GM12878 (cell line): Measurements from ENCODE around the gene SLC5A8.

Experiments used
- BMI1 ChIP-seq: fragments of 450-650 bp; IDR thresholded peaks from 2 replicates; pipeline ENCODE4 v1.6.1; 2016; ENCODE audit warnings: mild to moderate bottlenecking, moderate library complexity, borderline replicate concordance
- CTCF ChIP-seq, 3 experiments: IDR thresholded peaks in 2 of 3; conservative IDR thresholded peaks in 1 of 3; 2 replicates each; pipeline ENCODE4 v1.5.1; 2011; ENCODE audit warnings: low read depth in 3 of 3, low read length in 3 of 3, mild to moderate bottlenecking in 3 of 3, control low read depth in 2 of 3, moderate library complexity in 2 of 3, inconsistent platforms in 1 of 3, mixed read lengths in 1 of 3; ENCODE audit not compliant: control insufficient read depth in 2 of 3, insufficient read depth in 1 of 3; ENCODE audit errors: extremely low read depth in 1 of 3
- DPF2 ChIP-seq: fragments of 450-650 bp; IDR thresholded peaks from 2 replicates; pipeline ENCODE4 v1.6.1; 2017; ENCODE audit warnings: mild to moderate bottlenecking
- ELK1 ChIP-seq: IDR thresholded peaks from 2 replicates; pipeline ENCODE4 v1.6.1; 2012; ENCODE audit warnings: low read depth, low read length, improper control_type of control experiment
- EZH2 ChIP-seq: IDR thresholded peaks from 2 replicates; pipeline ENCODE4 v1.6.1; 2012; ENCODE audit warnings: low read depth, mild to moderate bottlenecking, control low read depth, inconsistent platforms, low read length, borderline replicate concordance; ENCODE audit not compliant: control insufficient read depth
- KAT2A ChIP-seq: conservative IDR thresholded peaks from 2 replicates; pipeline ENCODE4 v1.6.1; 2011; ENCODE audit warnings: low read depth, low read length; ENCODE audit not compliant: control insufficient read depth
- MTA3 ChIP-seq: IDR thresholded peaks from 2 replicates; pipeline ENCODE4 v1.6.1; 2012; ENCODE audit warnings: low read length, inconsistent platforms, borderline replicate concordance
- POLR2AphosphoS5 ChIP-seq: IDR thresholded peaks from 2 replicates; pipeline ENCODE4 v1.6.1; 2011; ENCODE audit warnings: mild to moderate bottlenecking, low read length, inconsistent platforms
- YY1 ChIP-seq: IDR thresholded peaks from 2 replicates; pipeline ENCODE4 v1.6.1; 2011; ENCODE audit warnings: low read depth, mild to moderate bottlenecking, low read length
- TF ChIP-seq, protein P1 (sequence below): IDR thresholded peaks from 2 replicates; pipeline ENCODE4 v1.6.1; 2012; ENCODE audit warnings: mild to moderate bottlenecking, low read depth, low read length

DNA sequence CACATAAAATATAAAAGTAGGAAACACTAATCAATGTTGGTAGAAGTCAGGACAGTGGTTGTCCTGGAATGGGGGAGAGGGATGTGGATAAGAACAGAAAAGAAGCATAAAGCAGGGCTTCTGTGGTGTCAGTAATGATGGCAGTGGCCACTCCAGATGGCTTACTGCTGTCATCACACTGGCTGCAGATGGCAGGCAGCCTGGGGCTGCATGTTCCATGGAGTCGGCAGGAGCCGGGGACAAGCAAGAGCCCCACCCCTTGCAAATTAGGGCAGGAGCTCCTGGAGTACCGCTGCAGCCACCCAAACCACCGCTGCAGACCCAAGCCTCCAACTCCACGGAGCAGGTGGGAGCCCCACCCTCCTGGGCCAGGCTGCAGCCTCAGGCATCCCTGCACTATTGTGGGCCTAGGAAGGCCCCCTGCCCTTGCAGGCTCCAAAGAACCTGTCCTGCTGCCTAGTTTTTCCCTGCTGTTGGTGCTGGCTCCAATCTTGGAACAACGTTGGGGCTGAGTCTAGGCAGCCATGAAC is 28.8 kb upstream of the SLC5A8 start:
- TF ChIP-seq CTCF (IDR thresholded peaks at IDR 0.05 in 2 of 3, conservative IDR thresholded peaks at IDR 0.05 in 1 of 3; ENCODE audit: control insufficient read depth in 2 of 3, extremely low read depth in 1 of 3, insufficient read depth in 1 of 3, low read depth in 3 of 3, low read length in 3 of 3) (no peak), EZH2 (no peak), POLR2AphosphoS5 (no peak), DPF2 (no peak), ELK1 (no peak), BMI1 (no peak), YY1 (no peak), KAT2A (no peak), MTA3 (no peak)
- TF ChIP-seq, protein P1, sequence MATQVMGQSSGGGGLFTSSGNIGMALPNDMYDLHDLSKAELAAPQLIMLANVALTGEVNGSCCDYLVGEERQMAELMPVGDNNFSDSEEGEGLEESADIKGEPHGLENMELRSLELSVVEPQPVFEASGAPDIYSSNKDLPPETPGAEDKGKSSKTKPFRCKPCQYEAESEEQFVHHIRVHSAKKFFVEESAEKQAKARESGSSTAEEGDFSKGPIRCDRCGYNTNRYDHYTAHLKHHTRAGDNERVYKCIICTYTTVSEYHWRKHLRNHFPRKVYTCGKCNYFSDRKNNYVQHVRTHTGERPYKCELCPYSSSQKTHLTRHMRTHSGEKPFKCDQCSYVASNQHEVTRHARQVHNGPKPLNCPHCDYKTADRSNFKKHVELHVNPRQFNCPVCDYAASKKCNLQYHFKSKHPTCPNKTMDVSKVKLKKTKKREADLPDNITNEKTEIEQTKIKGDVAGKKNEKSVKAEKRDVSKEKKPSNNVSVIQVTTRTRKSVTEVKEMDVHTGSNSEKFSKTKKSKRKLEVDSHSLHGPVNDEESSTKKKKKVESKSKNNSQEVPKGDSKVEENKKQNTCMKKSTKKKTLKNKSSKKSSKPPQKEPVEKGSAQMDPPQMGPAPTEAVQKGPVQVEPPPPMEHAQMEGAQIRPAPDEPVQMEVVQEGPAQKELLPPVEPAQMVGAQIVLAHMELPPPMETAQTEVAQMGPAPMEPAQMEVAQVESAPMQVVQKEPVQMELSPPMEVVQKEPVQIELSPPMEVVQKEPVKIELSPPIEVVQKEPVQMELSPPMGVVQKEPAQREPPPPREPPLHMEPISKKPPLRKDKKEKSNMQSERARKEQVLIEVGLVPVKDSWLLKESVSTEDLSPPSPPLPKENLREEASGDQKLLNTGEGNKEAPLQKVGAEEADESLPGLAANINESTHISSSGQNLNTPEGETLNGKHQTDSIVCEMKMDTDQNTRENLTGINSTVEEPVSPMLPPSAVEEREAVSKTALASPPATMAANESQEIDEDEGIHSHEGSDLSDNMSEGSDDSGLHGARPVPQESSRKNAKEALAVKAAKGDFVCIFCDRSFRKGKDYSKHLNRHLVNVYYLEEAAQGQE: no peak
